GM18517 (cell line): ENCODE data around the gene NPTX1.

Source experiments
- ATAC-seq: cut with Tn5 transposase; IDR thresholded peaks from one replicate; pipeline ENCODE4 v1.9.1; 2021; ENCODE audit warnings: mild to moderate bottlenecking, moderate library complexity; ENCODE audit not compliant: unreplicated experiment

Gene NPTX1

GRCh38 chr17:80446645-80447405, 29.6 kb downstream of the NPTX1 start:
- no peak for ATAC-seq

DNA sequence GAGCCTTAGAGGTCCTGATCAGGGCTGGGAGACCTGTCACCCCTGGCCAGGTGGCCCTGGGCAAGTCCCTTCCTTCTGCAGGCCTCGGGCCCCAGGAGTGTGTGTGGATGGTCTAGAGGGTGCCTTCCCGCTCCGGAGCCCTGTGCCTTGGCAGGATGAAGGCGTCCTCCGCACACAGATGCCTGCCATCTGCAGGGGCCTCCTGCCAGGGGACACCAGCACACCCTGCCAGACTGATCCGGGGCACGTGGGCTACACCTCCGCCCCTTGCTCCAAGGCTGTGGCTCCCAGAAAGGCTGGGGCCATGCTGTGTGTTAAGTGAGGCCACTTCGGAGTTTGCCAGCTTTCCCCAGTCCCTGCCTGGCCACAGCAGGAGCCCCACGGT, 30.7 kb downstream of the NPTX1 start:
- no peak for ATAC-seq

DNA sequence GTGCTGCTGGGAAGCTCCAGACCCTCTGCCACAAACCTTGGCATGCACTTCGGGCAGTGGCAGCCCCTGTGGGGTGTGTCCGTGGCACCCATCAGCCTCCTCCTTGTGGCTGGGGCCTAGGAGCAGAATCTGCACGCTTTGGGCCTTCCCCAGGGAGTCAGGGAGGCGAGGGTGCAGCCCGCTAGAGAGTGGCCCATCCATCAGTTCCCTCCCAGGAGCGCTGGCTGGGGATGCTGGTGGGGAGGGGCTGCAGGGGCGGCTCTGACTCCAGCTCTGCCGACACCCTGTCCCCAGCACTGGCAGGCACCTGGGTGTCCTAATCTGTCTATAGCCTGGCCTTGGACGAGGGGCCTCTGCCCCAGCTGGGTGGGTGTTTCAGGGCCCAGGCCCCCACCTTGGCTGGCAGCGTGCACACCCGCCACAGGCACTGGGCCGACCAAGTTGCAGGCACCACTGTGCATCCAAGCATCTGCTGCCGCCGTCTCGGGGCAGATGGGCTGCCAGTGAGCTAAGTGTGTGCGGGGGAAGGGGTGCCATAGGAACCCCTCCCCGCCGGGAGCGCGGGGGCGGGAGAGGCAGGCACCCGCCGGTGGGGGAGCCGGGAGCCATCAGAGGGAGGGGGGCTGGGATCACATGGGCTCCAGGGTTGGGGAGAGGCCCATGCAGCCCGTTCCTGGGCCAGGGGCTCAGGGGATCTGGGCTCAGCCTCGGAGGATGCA, 31.2 kb downstream of the NPTX1 start:
- no peak for ATAC-seq

DNA sequence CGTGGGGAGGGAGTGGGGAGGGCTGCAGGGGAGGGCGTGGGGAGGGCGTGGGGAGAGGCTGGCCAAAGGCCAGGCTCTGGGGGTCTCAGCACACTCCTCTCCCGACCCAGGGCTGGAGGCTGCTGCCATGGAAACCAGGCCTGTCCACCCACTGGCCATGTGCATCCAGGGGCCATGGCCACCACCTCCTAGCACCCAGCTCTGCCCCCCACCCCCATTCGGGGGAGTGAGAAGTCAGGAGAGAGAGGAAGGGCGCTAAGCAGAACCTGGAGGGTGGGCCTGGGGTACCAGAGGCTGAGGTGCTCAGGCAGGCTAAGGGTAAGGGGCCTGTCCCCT, 31.8 kb downstream of the NPTX1 start:
- no peak for ATAC-seq

GRCh38 chr17:80443916-80444643, 32.3 kb downstream of the NPTX1 start:
- no peak for ATAC-seq

- ATAC-seq = no peak
Observed at GRCh38 chr17:80443498-80443897, 32.9 kb downstream of the NPTX1 start.

DNA sequence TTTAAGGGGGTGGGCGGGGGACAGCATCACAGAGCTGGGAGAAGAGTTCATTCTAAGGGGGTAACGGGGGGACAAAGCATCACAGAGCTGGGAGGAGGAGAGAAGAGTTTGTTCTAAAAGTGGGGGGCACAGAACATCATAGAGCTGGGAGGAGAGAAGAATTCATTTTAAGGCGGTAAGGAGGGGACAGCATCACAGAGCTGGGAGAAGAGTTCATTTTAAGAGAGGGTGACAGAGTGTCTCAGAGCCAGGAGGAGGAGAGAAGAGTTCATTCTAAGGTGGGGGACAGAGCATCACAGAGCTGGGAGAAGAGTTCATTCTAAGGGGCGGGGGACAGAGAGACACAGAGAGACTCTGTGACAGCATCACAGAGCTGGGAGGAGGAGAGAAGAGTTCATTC, 33.6 kb downstream of the NPTX1 start:
- ATAC-seq = no peak

DNA sequence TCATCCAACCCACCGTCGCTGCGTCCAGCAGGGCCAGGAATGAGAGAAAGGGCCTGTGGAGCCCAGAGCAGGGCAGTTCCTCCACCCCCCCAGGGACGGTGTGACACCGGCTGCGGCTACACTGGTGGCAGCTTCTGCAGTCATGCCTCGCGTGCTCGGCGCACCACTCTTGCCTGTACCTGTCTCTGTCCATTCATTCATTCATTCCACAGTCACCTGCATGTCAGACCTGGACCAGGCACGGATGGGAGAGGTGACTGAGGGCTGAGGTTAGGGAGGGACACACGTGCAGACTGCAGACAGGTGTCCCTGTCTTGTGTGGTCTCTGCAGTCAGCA, 34.1 kb downstream of the NPTX1 start:
- no peak for ATAC-seq

DNA sequence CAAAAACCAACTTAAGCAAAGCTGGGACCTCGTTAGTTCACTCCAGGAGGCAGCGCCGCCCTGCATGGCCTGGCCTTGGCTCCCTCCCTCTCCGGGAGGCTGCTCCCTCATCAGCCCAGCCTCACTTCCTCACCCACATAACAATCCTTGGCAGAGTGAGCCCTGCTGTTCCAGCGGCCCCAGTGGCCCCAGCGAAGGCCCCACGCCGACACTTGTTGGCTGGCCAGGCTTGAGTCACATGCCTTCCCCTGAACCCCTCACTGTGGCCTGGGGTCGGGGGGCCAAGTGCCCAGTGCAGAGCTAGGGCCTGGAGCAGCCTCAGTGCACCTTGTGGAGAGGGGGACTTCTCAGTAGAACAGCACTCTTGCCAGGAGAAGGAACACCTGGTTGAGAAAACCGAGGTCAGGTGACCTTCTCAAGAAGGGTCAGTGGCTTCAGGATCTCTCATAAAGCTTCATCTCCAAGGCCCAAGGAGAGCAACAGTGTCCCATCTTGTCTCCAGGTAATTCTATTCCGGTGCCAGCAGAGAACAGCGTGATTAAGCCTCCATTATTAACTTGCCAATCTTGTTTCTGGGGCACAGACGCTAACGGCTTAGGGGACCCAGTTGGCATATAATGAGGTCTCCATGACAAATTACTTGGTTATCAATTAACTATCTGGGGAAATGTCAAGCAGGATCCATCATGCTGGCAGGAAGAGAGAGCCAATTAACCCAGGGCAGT, 34.6 kb downstream of the NPTX1 start:
- ATAC-seq = no peak

DNA sequence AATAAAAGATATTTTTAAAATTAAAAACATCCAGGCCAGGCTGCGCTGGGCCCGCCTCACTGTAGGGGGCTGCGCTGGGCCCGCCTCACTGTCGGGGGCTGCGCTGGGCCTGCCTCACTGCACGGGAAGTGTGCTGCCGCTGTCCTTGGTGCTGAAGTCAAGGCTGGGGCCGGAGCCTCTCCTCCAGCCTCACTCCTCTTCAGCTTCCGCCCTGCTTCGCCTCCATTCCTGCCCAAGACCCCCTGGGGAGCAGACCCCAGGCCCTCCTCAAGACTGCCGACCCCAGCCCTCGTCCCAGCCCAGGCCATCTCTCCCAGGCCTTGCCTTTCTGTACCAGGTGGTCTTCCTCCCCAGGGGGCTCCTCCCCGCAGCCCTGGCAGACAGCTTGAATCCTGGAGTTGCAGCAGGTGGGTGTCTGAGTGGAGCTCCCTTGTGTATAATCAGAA, 35.3 kb downstream of the NPTX1 start:
- no peak for ATAC-seq

DNA sequence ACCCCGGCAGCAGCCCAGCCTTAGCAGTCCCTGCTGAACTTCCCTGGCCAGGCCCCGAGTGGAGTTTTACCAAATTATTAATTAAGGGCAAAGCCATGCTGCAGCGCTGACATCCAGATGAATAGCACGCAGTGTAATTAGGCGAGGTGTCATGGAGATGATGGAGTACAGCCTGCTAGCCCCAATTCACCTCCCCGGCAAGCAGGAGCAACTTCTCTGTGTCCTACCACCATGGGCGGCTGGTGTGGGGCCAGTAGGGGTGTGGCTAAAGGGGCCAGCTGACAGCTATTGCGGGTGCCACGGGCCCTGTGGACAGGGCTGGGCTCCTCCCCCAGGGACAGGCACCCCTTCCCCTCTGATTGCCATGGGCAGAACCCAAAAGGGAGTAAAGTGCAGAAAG, 36.9 kb downstream of the NPTX1 start:
- no peak for ATAC-seq

- ATAC-seq = no peak
Observed at GRCh38 chr17:80438806-80439205, 37.6 kb downstream of the NPTX1 start.

- ATAC-seq = no peak
Observed at GRCh38 chr17:80437532-80437931, 38.9 kb downstream of the NPTX1 start.

DNA sequence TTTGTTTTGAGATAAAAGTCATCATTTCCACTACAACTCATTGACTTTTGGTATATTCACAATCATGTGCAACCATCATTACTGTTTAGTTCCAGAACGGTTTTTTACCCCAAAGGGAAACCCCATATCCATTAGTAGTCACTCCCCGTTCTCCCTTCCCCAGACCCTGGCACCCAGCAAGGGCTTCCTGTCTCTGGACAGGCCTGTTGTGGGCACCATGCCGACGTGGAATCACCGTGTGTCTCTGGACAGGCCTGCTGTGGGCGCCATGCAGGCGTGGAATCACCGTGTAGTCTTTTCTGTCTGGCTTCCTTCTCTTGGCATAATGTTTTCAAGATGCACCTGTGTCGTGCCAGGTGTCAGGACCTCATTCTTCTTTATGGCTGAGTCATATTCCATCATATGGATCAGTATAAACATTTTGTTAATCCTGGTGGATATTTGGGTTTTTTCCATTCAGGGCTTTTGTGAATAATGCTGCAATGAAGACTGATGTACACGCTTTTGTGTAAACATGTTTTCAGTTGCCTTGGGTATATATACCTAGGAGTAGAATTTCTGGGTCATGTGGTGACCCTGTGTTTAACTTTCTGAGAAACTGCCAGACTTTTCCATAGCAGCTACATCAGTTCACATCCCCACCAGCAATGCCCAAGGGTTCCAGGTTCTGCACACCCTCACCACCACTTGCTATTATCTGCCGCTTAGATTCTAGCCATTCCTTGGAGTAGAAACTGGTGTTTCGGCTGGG, 42.3 kb downstream of the NPTX1 start:
- no peak for ATAC-seq

GRCh38 chr17:80432961-80433550, 43.4 kb downstream of the NPTX1 start:
- ATAC-seq = no peak

DNA sequence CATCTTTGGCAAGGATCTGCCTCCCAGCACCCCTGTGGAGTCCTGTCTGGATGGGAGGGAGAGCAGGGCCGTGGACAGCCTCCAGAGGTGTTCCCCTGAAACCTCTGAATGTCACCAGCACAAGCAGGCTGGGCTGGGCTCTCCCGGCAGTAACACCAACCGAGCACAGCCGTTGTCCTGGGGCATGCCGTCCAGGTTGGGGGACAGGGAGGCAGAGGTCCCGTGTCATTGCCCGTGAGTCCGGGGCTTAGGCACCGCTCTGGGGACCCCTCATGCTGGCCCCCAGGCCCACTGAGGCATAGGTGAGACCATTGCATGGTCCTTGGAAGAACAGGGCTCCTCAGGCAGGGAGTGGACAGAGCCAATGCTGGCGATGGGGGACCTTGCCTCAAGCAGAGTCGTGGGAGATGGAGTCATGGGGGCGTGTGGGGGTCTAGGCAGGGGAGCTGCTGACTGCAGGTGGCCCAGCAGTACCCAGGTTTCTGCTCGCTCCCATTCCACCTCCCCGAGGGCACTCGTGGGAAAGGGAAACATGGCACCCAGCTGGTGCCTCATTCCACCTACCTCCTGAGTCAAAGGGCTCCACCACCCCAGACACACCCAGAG, 44.0 kb downstream of the NPTX1 start:
- ATAC-seq = no peak

GRCh38 chr17:80431246-80432195, 44.9 kb downstream of the NPTX1 start:
- ATAC-seq = no peak

DNA sequence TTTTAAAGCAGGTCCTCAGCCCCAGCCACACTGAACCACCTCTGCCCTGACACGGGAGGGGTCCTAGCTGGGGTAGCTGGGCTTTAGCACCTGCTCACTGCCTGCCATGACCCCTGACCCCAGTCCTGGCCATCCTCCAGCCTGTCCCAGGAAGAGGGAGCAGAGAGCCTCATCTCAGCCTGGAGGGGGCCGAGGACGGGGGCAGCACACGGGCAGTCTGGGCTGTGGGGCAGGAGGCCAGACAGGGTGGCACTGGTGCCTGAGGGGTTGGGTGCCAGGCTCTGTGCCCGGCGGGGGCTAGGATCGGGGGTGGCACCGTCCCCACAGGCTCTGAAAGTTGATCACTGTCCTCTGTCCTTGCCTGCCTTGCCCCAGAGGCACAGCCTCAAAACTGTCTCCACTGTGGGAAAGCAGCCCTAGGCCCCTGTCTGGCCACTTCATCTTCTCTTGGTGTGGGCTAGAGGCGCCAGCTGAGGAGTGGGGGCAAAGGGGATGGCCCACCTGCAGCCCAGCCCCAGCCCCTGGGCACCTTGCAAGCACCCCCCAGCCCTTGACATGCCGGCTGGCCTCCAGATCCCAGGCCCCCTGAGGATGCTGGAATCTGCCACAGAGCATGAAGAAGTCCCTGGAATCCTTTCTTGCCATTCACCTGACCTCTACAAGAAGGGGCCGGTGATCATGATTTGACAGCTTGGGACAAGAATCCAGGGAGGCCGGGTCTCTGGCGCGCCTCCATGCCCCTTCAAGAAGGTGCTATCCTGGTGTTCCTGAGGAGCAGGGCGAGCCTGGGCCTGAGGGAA, 45.8 kb downstream of the NPTX1 start:
- no peak for ATAC-seq
